ENCODE data around the gene C2. TPM values are rescaled to one million over a fixed set of nuclear protein-coding genes. Genes with fewer than 3 reads are reported as not detected.

The C2 gene
- total RNA-seq, 1 experiment from 2014 or later, result 0.66 TPM

GRCh38 chr6:31935021-31935420, 7.5 kb downstream of the C2 start:
- no peak for TF ChIP-seq CTCF (conservative IDR thresholded peaks at IDR 0.05)
- H3K4me3 Mint-ChIP-seq, result no peak overlapping the region
- H3K36me3 Mint-ChIP-seq (ENCODE audit: insufficient read depth in 1 of 3, low read depth in 3 of 3), result peaks cover 0 to 6% (median 2%) of the 10 kb centered on the region in 3 experiments; a peak in 1 of 7 replicates
- Histone ChIP-seq H4K8ac (replicated peaks; ENCODE audit: insufficient read length, low read depth, low read length) (no peak overlapping the region), H3K14ac (ENCODE audit: insufficient read depth, low read length) (no peak overlapping the region), H3K9ac (ENCODE audit: extremely low read depth, insufficient read length, low read length) (no peak overlapping the region), H2BK20ac (ENCODE audit: low read depth, low read length, poor library complexity, severe bottlenecking) (no peak overlapping the region), H4K20me1 (ENCODE audit: control insufficient read depth, insufficient read depth, insufficient read length) (no peaks in the 10 kb centered on the region), H3K4me1 (ENCODE audit: insufficient read depth, low read length) (peaks cover under 1% of the 10 kb centered on the region; the same call in 1 of the 2 replicates), H2AK5ac (ENCODE audit: insufficient read length, low read length) (no peak overlapping the region), H3K23me2 (ENCODE audit: insufficient read length, low read depth, low read length, poor library complexity, severe bottlenecking) (no peaks in the 10 kb centered on the region), H3K79me2 (ENCODE audit: insufficient read depth, low read length) (no peaks in the 10 kb centered on the region), H2BK12ac (ENCODE audit: insufficient read length, low read depth, low read length) (no peak overlapping the region), H3K27ac (ENCODE audit: insufficient read length, low read depth, low read length) (no peak overlapping the region), H3K23ac (ENCODE audit: insufficient read length, low read depth, low read length) (no peak overlapping the region), H3K56ac (ENCODE audit: insufficient read length, low read depth, low read length) (no peak overlapping the region), H3T11ph (ENCODE audit: low read length) (no peak overlapping the region), H3K27me3 (ENCODE audit: insufficient read depth, low read length) (no peaks in the 10 kb centered on the region), H2AFZ (ENCODE audit: low read length) (no peak overlapping the region), H4K91ac (ENCODE audit: insufficient read length, low read depth, low read length) (no peak overlapping the region), H3K4me2 (ENCODE audit: insufficient read depth, insufficient read length, low read length) (no peak overlapping the region), H4K5ac (ENCODE audit: insufficient read length, low read depth, low read length) (no peak overlapping the region), H3K79me1 (ENCODE audit: insufficient read depth, low read depth, low read length, poor library complexity, severe bottlenecking) (no peaks in the 10 kb centered on the region), H3K9me3 (ENCODE audit: control insufficient read depth, low read depth, low read length) (no peaks in the 10 kb centered on the region), H3K18ac (ENCODE audit: insufficient read length, low read depth, low read length) (no peak overlapping the region), H2BK120ac (ENCODE audit: low read depth, low read length, poor library complexity, severe bottlenecking) (no peak overlapping the region), H2BK5ac (ENCODE audit: insufficient read length, low read length) (no peak overlapping the region), H2BK15ac (ENCODE audit: low read depth, low read length) (no peak overlapping the region), H3K4ac (ENCODE audit: low read depth, low read length) (no peak overlapping the region)
- H3K4me1 Mint-ChIP-seq, result peaks cover 0 to under 1% of the 10 kb centered on the region in 2 experiments; a peak in 2 of 4 replicates
- no peak for DNase-seq
- H3K9me3 Mint-ChIP-seq, result peaks cover 15 to 16% of the 10 kb centered on the region in 2 experiments
- H3K27me3 Mint-ChIP-seq (ENCODE audit: low read depth), result peaks cover 15% of the 10 kb centered on the region
- no CpG with 5 or more reads among the region's 3 CpGs for WGBS (ENCODE audit: extremely low coverage, insufficient read length, low lambda C conversion rate)
- H3K27ac Mint-ChIP-seq, result no peak overlapping the region

All from H9 (cell line).